Gastrocnemius medialis (tissue), 4 donors: Measurements from ENCODE around the gene FOXF1.

ENCODE experiments used
- POLR2A ChIP-seq, 2 donors: fragments of 450-650 bp; IDR thresholded peaks; one replicate each; pipeline ENCODE4 v1.6.1; 2017; ENCODE audit warnings: antibody characterized with exemption in 2 of 2, mild to moderate bottlenecking in 2 of 2, moderate library complexity in 2 of 2
- TF ChIP-seq, protein P1 (sequence below), 5 experiments: fragments of 450-650 bp in 3 of 5; fragments of 200-600 bp in 2 of 5; sonication (generic) in 2 of 5; IDR thresholded peaks in 4 of 5; conservative IDR thresholded peaks in 1 of 5; 1 replicate in 4 of 5; 2 replicates in 1 of 5; pipeline ENCODE4 v1.5.1; 2016 to 2019; ENCODE audit warnings: antibody characterized with exemption in 5 of 5, mild to moderate bottlenecking in 3 of 5, moderate library complexity in 3 of 5

DNA sequence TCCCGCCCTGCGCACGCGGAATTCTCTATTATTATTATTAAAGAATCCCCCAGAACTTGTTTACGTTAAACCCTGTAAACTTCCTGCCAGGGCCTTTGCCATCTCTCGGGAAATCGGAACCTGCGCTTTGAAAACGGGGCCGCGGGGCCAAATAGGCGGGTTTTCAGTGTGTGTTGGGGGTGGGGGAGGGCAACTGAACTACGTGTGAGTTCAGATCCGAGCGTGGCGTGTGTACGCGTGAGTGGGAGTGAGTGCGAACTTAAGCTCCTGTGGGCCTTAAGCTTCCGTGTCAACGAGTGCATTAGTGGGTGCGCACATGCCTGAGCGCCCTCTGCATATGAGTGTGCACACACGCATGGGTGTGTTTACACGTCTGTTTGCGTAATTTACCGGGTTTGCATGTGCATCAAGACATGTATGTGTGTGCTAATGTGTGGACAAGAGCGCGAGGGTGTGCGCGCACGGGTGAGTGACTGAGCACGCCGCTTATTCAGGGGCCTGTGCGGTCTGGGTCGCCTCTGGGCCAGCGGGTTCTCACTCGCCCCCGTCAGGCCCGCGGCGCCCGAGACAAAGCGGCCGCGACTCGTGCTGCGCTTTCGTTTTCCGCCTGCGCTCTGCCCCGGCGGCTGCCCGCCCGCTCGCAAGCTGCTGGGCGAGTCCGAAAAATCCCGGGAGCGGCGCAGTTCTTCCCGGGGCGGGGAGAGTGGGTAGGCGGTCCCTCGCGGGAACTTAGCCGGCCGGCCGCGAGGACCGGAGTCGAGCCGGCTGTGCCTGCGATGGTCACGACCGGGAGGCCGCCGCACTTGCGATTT, 1.2 kb upstream of the FOXF1 start:
- TF ChIP-seq, protein P1, sequence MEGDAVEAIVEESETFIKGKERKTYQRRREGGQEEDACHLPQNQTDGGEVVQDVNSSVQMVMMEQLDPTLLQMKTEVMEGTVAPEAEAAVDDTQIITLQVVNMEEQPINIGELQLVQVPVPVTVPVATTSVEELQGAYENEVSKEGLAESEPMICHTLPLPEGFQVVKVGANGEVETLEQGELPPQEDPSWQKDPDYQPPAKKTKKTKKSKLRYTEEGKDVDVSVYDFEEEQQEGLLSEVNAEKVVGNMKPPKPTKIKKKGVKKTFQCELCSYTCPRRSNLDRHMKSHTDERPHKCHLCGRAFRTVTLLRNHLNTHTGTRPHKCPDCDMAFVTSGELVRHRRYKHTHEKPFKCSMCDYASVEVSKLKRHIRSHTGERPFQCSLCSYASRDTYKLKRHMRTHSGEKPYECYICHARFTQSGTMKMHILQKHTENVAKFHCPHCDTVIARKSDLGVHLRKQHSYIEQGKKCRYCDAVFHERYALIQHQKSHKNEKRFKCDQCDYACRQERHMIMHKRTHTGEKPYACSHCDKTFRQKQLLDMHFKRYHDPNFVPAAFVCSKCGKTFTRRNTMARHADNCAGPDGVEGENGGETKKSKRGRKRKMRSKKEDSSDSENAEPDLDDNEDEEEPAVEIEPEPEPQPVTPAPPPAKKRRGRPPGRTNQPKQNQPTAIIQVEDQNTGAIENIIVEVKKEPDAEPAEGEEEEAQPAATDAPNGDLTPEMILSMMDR (IDR thresholded peaks at IDR 0.05 in 4 of 5, conservative IDR thresholded peaks at IDR 0.05 in 1 of 5), result no peak
- TF ChIP-seq POLR2A (IDR thresholded peaks at IDR 0.05), result no peak
